Breast epithelium (tissue), 3 donors: Measurements from ENCODE around the gene RPS24.
"Not testable (repeated sequence)": the region's sequence is repeated elsewhere in the genome, so short reads cannot be mapped to it uniquely, and the experiment has no call there.

Experiments used
- POLR2A ChIP-seq: fragments of 450-650 bp; IDR thresholded peaks from one replicate; pipeline ENCODE4 v1.6.1; 2016; ENCODE audit warnings: antibody characterized with exemption, mild to moderate bottlenecking, moderate library complexity
- POLR2AphosphoS5 ChIP-seq, 3 donors: sonication (generic); formaldehyde crosslinking; IDR thresholded peaks; one replicate each; pipeline ENCODE4 v1.6.1; 2017; ENCODE audit warnings: antibody characterized with exemption in 3 of 3
- TF ChIP-seq, protein P1 (sequence below), 3 donors: fragments of 450-650 bp; IDR thresholded peaks; one replicate each; pipeline ENCODE4 v1.5.1; 2016 to 2017; ENCODE audit warnings: antibody characterized with exemption in 3 of 3, mild to moderate bottlenecking in 3 of 3, moderate library complexity in 3 of 3

GRCh38 chr10:78075806-78076205 is 42.1 kb downstream of the RPS24 start:
- TF ChIP-seq, protein P1, sequence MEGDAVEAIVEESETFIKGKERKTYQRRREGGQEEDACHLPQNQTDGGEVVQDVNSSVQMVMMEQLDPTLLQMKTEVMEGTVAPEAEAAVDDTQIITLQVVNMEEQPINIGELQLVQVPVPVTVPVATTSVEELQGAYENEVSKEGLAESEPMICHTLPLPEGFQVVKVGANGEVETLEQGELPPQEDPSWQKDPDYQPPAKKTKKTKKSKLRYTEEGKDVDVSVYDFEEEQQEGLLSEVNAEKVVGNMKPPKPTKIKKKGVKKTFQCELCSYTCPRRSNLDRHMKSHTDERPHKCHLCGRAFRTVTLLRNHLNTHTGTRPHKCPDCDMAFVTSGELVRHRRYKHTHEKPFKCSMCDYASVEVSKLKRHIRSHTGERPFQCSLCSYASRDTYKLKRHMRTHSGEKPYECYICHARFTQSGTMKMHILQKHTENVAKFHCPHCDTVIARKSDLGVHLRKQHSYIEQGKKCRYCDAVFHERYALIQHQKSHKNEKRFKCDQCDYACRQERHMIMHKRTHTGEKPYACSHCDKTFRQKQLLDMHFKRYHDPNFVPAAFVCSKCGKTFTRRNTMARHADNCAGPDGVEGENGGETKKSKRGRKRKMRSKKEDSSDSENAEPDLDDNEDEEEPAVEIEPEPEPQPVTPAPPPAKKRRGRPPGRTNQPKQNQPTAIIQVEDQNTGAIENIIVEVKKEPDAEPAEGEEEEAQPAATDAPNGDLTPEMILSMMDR (IDR thresholded peaks at IDR 0.05) = not testable (repeated sequence)
- not testable (repeated sequence) for TF ChIP-seq POLR2AphosphoS5 (IDR thresholded peaks at IDR 0.05); POLR2A
